ENCODE results near the gene ATP11A.
A peak's percentile ranks its signal among the peaks of the same experiment; 100 is the strongest.
"Not testable (repeated sequence)": the region's sequence is repeated elsewhere in the genome, so short reads cannot be mapped to it uniquely, and the experiment has no call there.

Gene ATP11A

GRCh38 chr13:112884700-112885099 is 194.9 kb downstream of the ATP11A start:
- DNase-seq, result not testable (repeated sequence)

GRCh38 chr13:112885242-112885781 is 195.5 kb downstream of the ATP11A start:
- no peak for DNase-seq

- peak in 1 of 2 experiments; percentile 3 for DNase-seq
Measured at GRCh38 chr13:112885782-112886268, 196.0 kb downstream of the ATP11A start.

GRCh38 chr13:112887151-112887550 is 197.3 kb downstream of the ATP11A start:
- DNase-seq, result no peak

GRCh38 chr13:112887557-112887991 is 197.7 kb downstream of the ATP11A start:
- DNase-seq, result no peak

- no peak for DNase-seq
Measured at GRCh38 chr13:112888238-112889111, 198.6 kb downstream of the ATP11A start.

- DNase-seq, result no peak
Measured at GRCh38 chr13:112889351-112890290, 199.8 kb downstream of the ATP11A start.

- no peak for DNase-seq
Measured at GRCh38 chr13:112890316-112891145, 200.7 kb downstream of the ATP11A start.

- no peak for DNase-seq
Measured at GRCh38 chr13:112891477-112892401, 201.9 kb downstream of the ATP11A start.

- DNase-seq, result no peak
Measured at GRCh38 chr13:112892426-112893206, 202.8 kb downstream of the ATP11A start.

GRCh38 chr13:112893207-112893569 is 203.3 kb downstream of the ATP11A start:
- DNase-seq, result no peak

- no peak for DNase-seq
Measured at GRCh38 chr13:112893570-112894422, 204.0 kb downstream of the ATP11A start.

GRCh38 chr13:112894423-112894672 is 204.5 kb downstream of the ATP11A start:
- no peak for DNase-seq

GRCh38 chr13:112894673-112895481 is 205.0 kb downstream of the ATP11A start:
- no peak for DNase-seq

- DNase-seq, result no peak
Measured at GRCh38 chr13:112895521-112896465, 206.0 kb downstream of the ATP11A start.

- no peak for DNase-seq
Measured at GRCh38 chr13:112896736-112897602, 207.1 kb downstream of the ATP11A start.

Data from cerebellar nuclear complex (tissue), 1 donor.